SU-DHL-6 (cell line): ENCODE measurements around the gene KCNQ4.

Experiments
- H2AFZ ChIP-seq: fragments of 200-600 bp; sonication (generic); 2 replicates; pipeline ENCODE4 v1.6.1; 2014; ENCODE audit warnings: low read depth, mild to moderate bottlenecking, moderate library complexity, mixed read lengths, antibody characterized with exemption, low read length; ENCODE audit not compliant: severe bottlenecking
- H3F3A ChIP-seq: fragments of 200-600 bp; shearing (Covaris generic); 2 replicates; pipeline ENCODE4 v1.6.0; 2016; ENCODE audit warnings: antibody characterized with exemption, mild to moderate bottlenecking; ENCODE audit not compliant: insufficient read depth
- H3K27ac ChIP-seq: fragments of 200-600 bp; sonication (generic); 2 replicates; pipeline ENCODE4 v1.5.1; 2016; ENCODE audit warnings: low read depth, mild to moderate bottlenecking, low read length, moderate library complexity, mixed read lengths
- H3K27me3 ChIP-seq: fragments of 200-600 bp; sonication (generic), shearing (Covaris generic); 2 replicates; pipeline ENCODE4 v1.6.0; 2014; ENCODE audit warnings: mild to moderate bottlenecking, low read length
- H3K36me3 ChIP-seq: fragments of 200-600 bp; sonication (generic); 2 replicates; pipeline ENCODE4 v1.6.1; 2014; ENCODE audit warnings: mild to moderate bottlenecking, low read length, mixed read lengths
- H3K4me2 ChIP-seq: fragments of 300-600, 200-600 bp; shearing (Covaris generic), sonication (generic); 2 replicates; pipeline ENCODE4 v1.6.0; 2014; ENCODE audit warnings: low read length, low read depth, mild to moderate bottlenecking; ENCODE audit not compliant: poor library complexity, severe bottlenecking
- H3K4me3 ChIP-seq: fragments of 200-600 bp; sonication (generic); 2 replicates; pipeline ENCODE4 v1.5.1; 2014; ENCODE audit warnings: antibody characterized with exemption, low read length, mild to moderate bottlenecking, mixed read lengths; ENCODE audit not compliant: insufficient read depth, poor library complexity, severe bottlenecking
- H3K79me2 ChIP-seq: fragments of 200-600 bp; sonication (generic); 2 replicates; pipeline ENCODE4 v1.6.1; 2014; ENCODE audit warnings: mild to moderate bottlenecking, low read length, moderate library complexity; ENCODE audit not compliant: insufficient read depth
- H3K9ac ChIP-seq: fragments of 200-600 bp; sonication (generic); 2 replicates; pipeline ENCODE4 v1.7.0; 2014; ENCODE audit warnings: mild to moderate bottlenecking, low read length
- H3K9me2 ChIP-seq: fragments of 200-600 bp; sonication (generic); replicated peaks from 2 replicates; pipeline ENCODE4 v1.6.1; 2014; ENCODE audit warnings: low read length; ENCODE audit not compliant: insufficient read depth
- H3K9me3 ChIP-seq: fragments of 200-600 bp; sonication (generic); 2 replicates; pipeline ENCODE4 v1.6.1; 2014; ENCODE audit warnings: low read length, mixed read lengths; ENCODE audit not compliant: insufficient read depth
- H4K20me1 ChIP-seq: fragments of 200-600 bp; sonication (generic); 2 replicates; pipeline ENCODE4 v1.6.1; 2014; ENCODE audit warnings: low read depth, mild to moderate bottlenecking, antibody characterized with exemption, low read length, moderate library complexity, mixed read lengths
- EZH2phosphoT487 ChIP-seq: fragments of 200-600 bp; sonication (generic), shearing (Covaris generic); conservative IDR thresholded peaks from 2 replicates; pipeline ENCODE4 v1.6.1; 2018; ENCODE audit warnings: mild to moderate bottlenecking, antibody characterized with exemption, low read length, moderate library complexity, mixed read lengths
- TF ChIP-seq, protein P1 (sequence below): fragments of 200-600 bp; sonication (generic); IDR thresholded peaks from one replicate; pipeline ENCODE4 v1.5.1; 2017; ENCODE audit warnings: antibody characterized with exemption, mild to moderate bottlenecking, low read length, moderate library complexity; ENCODE audit not compliant: insufficient read depth, poor library complexity, severe bottlenecking

The KCNQ4 gene

DNA sequence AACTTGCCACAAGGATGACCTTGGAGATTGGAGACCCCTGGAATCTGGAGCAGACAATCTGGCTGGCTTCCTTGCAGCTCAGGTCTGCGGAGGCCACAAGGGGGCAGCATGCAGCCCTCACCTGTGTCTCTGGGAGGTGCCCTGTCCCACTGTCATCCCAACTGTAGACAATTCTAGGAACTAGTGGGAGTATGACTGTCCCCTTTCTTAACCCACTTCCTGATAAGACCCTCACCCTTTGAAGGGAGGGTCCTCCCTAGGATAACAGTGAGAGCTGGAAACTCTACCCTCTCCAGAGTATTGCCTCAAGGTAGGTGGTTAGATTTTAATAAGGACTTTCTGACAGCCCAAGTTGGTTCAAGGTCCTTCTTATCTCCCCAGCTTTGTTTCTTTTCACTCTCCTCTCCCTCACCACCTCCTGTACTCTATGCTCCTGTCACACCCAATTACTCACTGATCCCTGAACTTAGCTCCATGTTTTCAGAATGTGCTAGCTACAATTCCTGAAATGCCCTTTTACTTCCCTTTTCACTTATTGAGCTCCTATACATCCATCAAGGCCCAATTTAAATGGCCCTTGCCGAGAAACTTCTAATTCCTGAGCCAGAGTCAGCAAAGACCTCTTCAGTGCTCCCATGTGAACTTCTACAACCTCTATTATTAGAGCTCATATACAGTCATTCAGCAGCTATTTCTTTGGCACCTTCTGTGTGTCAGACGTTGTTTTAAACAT is 9.2 kb upstream of the KCNQ4 start:
- peaks cover 10% of the 10 kb centered on the region for H3K36me3 ChIP-seq
- H2AFZ ChIP-seq = no peak overlapping the region
- H3K27ac ChIP-seq = no peak overlapping the region
- no peak overlapping the region for H3K4me2 ChIP-seq
- no peaks in the 10 kb centered on the region; the same call in 1 of the 2 replicates for H3K9me3 ChIP-seq
- H4K20me1 ChIP-seq = no peaks in the 10 kb centered on the region
- H3K27me3 ChIP-seq = no peaks in the 10 kb centered on the region
- H3F3A ChIP-seq = no peaks in the 10 kb centered on the region; the same call in 1 of the 2 replicates
- TF ChIP-seq, protein P1, sequence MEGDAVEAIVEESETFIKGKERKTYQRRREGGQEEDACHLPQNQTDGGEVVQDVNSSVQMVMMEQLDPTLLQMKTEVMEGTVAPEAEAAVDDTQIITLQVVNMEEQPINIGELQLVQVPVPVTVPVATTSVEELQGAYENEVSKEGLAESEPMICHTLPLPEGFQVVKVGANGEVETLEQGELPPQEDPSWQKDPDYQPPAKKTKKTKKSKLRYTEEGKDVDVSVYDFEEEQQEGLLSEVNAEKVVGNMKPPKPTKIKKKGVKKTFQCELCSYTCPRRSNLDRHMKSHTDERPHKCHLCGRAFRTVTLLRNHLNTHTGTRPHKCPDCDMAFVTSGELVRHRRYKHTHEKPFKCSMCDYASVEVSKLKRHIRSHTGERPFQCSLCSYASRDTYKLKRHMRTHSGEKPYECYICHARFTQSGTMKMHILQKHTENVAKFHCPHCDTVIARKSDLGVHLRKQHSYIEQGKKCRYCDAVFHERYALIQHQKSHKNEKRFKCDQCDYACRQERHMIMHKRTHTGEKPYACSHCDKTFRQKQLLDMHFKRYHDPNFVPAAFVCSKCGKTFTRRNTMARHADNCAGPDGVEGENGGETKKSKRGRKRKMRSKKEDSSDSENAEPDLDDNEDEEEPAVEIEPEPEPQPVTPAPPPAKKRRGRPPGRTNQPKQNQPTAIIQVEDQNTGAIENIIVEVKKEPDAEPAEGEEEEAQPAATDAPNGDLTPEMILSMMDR = peak; percentile 79
- no peak for TF ChIP-seq EZH2phosphoT487
- H3K9ac ChIP-seq = no peak overlapping the region
- H3K9me2 ChIP-seq = no peaks in the 10 kb centered on the region
- H3K79me2 ChIP-seq = no peaks in the 10 kb centered on the region
- no peak overlapping the region for H3K4me3 ChIP-seq

GRCh38 chr1:40776236-40777072 is 7.1 kb upstream of the KCNQ4 start:
- H3K9ac ChIP-seq = no peak overlapping the region
- H2AFZ ChIP-seq = no peak overlapping the region
- no peak overlapping the region for H3K27ac ChIP-seq
- H3K9me2 ChIP-seq = no peaks in the 10 kb centered on the region
- H3K4me3 ChIP-seq = no peak overlapping the region
- TF ChIP-seq, protein P1 = no peak
- no peak for TF ChIP-seq EZH2phosphoT487
- no peaks in the 10 kb centered on the region; the same call in 1 of the 2 replicates for H3F3A ChIP-seq
- peaks cover 10% of the 10 kb centered on the region for H3K36me3 ChIP-seq
- H3K4me2 ChIP-seq = no peak overlapping the region
- H4K20me1 ChIP-seq = no peaks in the 10 kb centered on the region
- H3K79me2 ChIP-seq = no peaks in the 10 kb centered on the region
- H3K9me3 ChIP-seq = no peaks in the 10 kb centered on the region; the same call in 1 of the 2 replicates
- no peaks in the 10 kb centered on the region for H3K27me3 ChIP-seq

GRCh38 chr1:40777224-40777970 is 6.2 kb upstream of the KCNQ4 start:
- no peaks in the 10 kb centered on the region for H4K20me1 ChIP-seq
- H3K9me2 ChIP-seq = no peaks in the 10 kb centered on the region
- H2AFZ ChIP-seq = no peak overlapping the region
- no peaks in the 10 kb centered on the region for H3F3A ChIP-seq
- H3K9me3 ChIP-seq = no peaks in the 10 kb centered on the region; the same call in 1 of the 2 replicates
- H3K4me3 ChIP-seq = no peak overlapping the region
- no peaks in the 10 kb centered on the region for H3K79me2 ChIP-seq
- no peak overlapping the region for H3K27ac ChIP-seq
- peaks cover 10% of the 10 kb centered on the region for H3K36me3 ChIP-seq
- no peaks in the 10 kb centered on the region for H3K27me3 ChIP-seq
- H3K9ac ChIP-seq = no peak overlapping the region
- no peak overlapping the region for H3K4me2 ChIP-seq
- TF ChIP-seq EZH2phosphoT487 = no peak
- TF ChIP-seq, protein P1 = no peak
